NCI-H2227 (cell line): Measurements from ENCODE around the gene COX19.

Experiments
- DNase-seq: peaks from one replicate; lab custom pipeline; 2025; ENCODE audit not compliant: unreplicated experiment; lab: John Stamatoyannopoulos, UW

The COX19 gene, protein sequence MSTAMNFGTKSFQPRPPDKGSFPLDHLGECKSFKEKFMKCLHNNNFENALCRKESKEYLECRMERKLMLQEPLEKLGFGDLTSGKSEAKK

DNA sequence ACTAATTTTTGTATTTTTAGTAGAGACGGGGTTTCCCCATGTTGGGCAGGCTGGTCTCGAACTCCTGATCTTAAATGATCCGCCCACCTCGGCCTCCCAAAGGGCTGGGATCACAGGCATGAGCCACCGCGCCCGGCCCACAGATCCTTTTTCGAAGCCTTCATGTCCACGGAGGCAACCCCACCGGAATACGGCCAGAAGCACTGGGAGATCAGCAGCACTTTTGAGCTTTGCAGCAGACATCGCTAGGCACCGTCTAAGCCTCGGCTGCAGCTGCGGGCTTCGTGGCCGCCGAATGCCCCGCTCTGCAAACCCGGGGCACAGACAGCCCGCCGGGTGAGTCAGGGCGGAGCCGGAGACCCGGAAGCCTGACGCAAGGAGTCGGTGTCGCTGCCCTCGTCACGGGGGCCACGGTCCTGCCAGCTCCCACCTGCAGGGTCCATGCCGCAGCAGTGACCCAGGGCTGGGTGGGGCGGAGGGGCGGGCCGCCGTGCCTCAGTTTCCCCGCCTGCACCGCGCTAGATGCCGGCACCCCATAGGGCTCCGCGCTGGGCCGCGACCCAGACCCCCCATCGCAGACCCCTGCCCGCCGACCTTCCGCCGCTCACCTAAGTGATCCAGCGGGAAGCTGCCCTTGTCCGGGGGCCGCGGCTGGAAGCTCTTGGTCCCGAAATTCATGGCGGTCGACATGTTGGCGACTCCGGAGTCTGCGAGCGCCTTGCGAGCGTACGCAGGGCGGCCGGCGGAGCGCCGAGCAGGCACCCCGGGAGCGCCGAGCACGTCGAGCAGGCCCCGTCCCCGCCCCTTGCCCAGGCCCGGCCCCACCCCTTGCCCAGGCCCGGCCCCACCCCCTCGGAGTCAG lies at the start of gene COX19:
Gene COX19 (minus strand): TSS at position 730 of the 862 bp plus-strand sequence. CDS start 40 bp downstream, at position 690.
- peak; percentile 88 for DNase-seq

DNA sequence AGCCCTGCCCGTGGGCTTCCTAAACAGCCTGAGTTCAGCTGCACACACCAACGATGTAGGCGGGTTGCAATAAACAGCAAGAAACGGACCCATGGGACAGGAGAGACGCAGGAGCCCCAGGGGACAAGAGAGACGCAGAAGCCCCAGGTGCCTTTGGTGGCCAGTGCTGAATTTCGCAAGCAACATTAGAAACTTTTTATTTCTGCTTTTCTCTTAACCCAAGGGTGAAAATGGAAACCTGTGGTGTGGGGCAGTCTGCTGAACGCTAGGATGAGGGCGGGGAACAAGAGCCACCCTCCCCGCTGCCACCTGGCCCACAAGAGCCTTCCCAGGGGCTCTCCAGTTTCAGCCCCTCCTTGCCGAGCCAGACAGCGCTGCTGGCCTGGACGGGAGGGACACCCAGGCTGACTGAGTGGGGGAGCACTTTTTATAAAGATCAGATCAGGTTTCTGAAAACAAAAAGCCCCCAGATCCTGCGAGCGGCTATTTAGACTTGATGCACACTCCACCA lies 49.0 kb upstream of the COX19 start:
- DNase-seq: no peak

DNA sequence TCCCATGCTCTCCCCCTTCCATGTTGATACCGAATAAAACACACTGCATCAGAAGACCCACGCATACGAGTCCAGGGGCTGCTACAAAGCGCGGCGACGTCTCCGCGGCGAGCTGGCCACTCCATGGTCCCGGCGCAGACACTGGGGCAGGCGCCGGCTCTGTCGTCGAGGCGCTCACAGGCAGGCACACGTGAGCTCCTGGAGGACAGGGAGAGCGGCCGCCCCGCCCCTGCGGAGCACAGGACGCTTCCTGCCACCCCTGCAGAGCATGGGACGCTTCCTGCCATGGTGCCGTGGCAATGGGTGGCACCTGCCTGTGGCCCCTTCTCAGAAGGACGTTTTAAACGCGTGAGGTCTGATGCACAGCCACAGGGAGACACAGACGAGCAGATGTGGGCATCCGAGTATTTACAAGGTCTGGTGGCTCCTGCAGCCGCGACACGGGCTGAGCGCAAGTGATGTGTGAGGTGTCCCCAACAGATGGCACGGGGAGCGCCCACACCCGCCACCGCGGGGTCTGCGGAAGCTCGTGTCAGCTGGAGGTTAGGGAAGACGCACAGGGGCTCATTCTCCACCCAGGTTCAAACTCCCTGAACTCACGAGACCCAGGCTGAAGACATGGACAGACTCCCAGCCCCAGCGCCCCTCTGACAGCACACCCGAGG lies 47.6 kb upstream of the COX19 start:
- DNase-seq: no peak

DNA sequence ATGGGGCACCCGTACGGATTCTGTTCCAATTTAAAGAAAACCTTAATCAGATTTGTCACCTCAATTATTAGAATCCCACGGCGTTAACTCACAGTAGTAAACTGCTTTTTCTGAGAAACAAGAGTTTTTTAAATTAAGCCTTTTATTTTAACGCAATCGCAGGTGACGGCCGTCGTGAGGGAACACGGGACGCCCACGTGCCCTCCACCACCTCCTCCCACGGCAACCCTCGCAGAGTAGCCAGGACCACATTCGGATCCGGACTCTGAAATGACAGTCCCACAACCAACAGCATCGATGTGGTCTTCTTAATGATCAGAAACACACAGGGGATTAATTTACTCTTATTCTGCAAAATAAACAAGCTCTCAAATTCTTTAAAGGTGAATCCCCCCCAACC lies 47.0 kb upstream of the COX19 start:
- no peak for DNase-seq

DNA sequence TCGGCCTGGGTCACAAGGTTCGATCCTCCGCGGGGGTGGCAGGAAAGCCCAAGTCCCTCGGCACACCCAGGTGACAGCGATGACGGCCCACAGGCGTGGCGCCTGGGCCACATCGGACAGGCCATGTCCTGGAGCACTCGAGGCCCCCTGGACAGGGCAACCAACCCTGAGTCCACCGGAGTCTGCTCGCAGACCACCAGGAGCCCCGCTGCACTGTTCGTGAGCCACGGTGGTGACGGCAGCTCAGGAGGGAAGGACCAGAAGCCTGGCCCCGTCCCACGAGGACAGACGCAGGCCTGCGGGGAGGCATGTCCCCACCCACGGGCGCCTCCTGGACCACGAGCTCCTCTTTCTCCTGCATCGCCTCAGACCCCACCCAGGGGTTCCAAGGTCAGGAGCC lies 46.6 kb upstream of the COX19 start:
- DNase-seq: no peak

DNA sequence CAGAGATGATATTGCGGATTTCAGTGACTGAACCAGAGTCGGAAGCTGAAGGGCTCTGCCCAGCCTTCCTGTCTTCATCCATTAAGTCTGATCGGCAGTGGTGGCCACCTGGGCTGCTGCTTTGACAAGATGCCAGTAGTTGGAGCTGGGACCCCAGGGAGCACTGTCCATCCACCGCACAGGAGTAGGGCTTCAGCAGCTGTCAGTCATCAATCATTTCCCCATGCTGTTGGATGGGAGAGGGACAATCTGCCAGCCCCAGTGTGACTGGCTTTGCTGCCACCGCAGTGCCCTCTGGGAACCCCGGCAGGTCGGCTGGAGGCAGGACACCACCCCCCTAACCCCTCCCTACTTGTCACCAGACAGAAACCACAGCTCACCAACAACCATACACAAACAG lies 46.0 kb upstream of the COX19 start:
- DNase-seq: no peak

DNA sequence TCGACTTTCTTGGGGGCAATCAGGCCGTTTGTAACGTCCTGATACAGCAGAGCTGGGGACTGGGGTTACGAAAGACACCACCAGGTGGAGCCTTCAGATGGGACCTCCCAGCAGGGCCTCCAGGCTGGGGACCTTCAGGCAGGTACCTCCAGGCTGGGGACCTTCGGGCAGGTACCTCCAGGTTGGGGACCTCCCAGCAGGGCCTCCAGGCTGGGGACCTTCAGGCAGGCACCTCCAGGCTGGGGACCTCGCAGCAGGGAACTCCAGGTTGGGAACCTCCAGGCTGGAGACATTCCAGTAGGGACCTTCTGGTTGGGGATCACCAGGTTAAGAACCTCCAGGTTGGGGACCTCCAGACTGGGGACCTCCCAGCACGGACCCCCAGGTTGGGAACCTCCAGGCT lies 45.5 kb upstream of the COX19 start:
- no peak for DNase-seq

DNA sequence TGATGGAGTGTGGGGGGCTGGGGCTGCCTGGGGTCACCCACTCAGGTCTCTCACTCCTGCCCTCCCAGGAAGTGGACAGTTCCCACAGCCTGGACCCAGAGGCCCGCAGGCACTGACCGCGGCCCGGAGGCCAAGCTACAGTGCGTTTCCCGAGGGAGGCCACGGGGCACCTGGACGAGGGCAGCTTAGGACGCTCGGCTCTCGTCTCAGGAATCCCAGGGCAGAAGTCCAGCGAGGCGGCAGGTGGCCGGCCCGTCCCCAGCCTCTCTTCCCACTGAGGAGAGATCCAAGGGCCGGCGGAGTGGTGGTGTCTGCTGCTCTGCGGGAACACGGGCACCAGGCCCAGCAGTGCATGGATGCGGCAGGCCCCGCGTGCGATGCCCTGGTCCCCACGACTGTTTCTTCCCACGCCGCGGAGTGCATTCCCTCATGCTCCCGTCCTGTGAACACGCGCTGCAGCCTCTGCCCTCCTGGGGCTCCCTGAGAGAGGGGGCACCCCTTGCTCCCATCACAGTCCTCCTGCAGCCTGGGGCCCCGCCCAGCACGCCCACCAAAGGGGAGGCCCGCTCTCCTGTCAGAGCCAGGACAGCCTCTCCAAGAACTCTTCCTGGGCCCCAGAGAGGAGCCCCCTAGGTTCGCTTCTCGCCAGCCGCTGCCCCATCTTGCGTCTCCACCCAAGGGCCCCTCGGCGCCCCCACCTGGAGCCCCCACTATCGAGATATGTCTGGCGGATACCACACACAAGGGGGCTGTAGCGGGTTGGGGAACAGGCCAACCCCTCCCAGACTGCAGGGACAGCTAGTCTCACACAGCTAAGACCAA lies 44.7 kb upstream of the COX19 start:
- DNase-seq: no peak

DNA sequence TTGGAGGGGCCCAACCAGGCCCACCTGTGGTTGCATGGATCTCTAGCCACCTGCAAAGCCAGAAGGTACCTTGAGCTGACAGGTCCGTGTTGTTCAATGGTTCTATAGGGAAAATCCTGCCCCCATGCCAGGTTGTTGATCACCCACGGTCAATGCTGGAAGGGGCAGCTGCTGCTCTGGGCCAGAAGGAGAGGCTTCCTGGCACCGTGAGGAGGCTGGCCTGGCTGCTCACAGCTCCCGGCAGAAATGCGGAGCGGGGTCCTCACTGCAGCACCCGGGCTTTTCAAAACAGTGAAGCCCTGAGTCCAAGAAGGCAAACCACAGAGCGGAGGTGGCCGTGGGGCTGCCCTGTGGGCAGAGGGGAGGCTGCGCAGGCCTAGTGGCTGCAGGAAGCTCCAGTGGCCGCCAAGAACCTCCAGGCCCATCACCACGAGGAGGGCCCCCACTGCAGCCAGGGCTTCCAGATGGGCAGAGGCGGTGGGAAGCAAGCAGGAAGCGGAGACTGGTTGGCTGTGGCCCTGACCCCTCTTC lies 44.0 kb upstream of the COX19 start:
- DNase-seq: no peak

DNA sequence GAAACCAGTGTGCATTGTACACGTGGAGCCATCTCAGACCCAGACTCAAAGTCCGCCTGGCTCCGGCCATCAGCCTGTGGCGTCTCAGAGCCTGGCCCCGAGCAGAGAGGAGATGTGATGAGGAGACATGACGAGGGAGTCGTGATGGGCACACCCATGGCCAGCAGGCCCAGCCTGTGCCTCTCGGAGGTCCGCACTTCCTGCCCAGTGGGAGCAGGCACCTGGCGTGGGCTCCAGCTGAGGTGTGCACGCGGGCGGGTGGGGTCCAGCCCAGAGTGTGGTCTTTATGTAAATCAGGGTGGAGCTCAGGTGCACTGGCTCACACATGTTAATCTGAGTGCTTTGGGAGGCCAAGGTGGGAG lies 43.0 kb upstream of the COX19 start:
- DNase-seq: no peak

DNA sequence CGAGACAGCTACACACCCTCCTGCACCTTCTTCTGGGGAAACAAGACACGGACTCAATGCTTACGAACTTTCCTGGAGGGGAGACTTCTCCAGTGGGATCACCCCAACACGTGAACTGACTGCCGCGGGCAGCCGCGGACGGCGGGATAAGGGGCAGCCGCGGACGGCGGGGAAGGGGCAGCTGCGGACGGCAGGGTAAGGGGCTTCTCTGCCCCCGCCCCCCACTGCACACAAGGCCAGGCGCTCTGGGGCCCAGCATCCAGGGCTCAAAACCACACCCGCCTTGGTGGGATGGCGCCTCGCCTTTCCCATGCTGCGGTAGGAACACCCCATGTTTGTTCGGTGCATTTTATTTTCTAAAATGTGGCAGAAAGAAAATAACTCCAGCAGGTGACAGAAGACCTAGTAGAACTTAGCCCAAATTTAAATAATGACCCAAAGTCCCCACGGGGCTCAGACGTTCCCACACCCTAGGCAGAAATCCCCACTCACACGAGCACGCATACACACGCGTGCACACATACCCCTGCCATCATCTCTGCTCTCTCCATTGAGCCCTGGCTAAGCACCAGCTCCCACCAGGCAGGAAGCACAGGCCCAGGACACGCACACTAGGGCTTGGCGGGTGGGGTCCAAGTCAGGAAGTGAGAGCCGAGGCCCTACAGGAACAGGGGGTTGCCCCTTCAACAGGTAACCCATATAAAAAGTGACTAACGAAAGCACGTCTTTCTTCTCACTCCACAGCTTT lies 42.4 kb upstream of the COX19 start:
- DNase-seq: no peak

DNA sequence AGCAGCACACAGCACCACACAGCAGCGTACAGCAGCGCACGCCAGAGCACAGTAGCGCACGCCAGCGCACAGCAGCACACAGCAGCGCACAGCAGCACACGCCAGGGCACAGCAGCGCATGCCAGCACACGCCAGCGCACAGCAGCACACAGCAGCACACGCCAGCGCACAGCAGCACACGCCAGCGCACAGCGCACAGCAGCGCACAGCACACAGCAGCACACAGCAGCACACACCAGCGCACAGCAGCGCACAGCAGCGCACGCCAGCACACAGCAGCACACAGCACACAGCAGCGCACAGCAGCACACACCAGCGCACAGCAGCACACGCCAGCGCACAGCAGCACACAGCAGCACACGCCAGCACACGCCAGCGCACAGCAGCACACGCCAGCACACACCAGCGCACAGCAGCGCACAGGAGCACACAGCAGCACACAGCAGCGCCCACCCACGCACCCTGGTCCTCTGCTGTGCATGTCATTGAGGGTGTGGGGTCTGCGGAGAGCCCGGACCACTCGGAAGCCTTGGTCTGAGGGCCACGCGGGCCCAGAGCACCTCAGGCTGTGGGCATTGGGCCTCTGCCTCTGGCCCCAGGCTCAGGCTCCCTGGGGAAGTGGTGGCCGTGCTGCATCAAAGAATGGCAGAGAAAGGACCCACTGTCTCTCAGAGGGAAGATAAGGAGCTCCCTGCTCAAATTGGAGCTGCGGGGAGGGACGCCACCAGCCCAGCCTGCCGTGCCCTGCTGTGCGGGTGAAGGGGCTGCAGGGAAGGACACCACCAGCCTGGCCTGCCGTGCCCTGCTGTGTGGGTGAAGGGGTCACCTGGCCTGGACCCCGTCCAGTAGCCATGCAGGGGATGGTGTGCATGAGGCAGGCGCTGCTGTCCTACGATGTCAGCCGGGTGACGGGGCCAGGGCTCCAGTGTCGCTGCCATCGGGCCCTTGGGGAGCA lies 41.5 kb upstream of the COX19 start:
- DNase-seq: no peak

DNA sequence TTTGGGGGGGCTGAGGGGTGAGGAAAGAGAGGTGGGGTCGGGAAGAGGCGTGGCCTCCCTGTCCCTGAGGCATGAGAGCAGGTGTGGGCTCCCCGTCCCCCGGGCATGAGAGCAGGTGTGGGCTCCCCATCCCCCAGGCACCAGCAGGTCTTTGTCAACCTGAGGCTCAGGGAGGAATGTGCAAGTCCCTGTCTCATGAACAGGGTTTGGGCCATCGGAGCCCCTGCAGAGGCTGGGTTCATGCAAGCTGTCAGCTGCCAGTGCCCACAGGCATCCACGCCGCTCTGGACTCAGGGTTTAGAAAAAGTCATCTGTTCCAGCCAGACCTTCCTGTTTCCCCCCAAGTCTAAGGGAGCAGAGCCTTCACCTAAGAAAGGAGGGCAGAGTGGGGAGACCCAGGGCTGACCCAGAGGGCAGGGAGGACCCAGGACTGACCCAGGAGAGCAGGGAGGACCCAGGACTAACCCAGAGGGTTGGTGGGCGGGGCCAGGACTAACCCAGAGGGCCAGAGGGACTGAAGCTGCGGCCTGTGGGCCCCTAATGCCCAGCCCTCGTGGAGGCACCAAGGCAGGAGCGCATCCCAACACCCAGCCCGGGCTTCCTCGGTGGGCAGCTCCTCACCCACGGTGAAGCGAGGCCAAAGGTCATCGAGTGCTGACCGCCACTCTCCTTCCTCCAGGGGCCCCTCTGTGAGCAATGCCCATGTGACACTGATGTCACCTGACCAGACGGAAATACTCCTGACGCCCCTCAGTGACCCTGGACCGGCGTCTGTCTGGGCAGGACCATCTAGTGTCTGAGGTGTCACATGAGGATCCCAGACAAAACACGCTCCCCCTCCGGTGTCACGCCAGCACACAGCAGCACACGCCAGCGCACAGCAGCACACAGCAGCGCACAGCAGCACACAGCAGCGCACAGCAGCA lies 40.1 kb upstream of the COX19 start:
- no peak for DNase-seq

DNA sequence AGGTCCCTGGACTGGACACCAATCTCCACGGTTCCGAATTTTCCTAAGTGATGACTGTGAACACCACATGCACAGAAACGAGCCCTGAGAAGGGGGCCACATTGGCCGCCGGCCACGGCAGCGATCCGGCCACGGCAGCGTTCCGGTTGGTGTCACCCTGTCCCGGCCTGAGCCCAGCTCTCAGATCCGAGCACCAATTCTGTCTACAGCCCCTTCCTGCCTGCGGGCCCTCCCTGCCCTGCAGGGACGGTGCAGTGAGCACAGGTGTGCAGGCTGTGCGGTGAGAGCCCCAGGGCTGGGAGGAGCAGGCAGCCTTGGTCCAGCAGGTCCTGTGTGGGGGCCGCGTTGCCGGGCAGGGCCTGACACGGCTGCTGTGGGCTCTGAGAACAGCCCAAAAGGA lies 39.3 kb upstream of the COX19 start:
- no peak for DNase-seq

DNA sequence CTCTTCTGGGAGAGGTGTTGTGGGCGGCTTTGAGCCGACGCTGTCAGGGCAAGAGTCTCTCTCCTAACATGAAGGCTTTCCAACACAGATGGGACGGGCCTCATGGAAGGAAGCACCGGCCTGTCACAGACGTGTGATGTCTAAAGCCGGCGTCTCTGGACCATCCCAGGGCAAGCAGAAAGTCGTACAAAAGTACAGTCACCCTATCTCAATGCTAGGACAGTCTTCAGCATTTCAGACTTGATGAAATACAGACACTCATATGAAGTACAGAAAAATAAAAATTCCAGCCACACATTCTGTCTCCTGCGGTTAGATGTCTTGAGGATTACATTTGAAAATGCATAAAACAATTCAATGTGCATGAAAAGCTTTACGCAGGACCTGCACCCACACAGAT lies 38.2 kb upstream of the COX19 start:
- no peak for DNase-seq

DNA sequence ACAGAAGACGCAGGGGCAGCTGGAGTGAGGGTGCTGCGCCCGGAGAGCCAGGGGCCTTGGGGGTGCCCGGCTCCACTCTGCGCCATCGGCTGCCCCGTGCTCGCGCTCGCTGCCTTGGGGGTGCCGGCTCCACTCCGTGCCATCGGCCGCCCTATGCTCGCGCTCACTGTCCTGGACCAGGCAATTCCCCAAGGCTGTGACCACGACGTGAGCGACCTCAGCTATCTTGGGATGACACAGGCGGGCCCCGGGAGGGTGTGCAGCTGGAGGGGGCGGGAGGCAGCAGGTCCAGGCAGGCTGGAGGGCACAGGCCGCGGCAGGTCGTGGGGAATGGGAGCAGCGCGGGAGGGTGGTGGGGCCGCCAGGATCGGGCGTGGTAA lies 37.4 kb upstream of the COX19 start:
- no peak for DNase-seq

DNA sequence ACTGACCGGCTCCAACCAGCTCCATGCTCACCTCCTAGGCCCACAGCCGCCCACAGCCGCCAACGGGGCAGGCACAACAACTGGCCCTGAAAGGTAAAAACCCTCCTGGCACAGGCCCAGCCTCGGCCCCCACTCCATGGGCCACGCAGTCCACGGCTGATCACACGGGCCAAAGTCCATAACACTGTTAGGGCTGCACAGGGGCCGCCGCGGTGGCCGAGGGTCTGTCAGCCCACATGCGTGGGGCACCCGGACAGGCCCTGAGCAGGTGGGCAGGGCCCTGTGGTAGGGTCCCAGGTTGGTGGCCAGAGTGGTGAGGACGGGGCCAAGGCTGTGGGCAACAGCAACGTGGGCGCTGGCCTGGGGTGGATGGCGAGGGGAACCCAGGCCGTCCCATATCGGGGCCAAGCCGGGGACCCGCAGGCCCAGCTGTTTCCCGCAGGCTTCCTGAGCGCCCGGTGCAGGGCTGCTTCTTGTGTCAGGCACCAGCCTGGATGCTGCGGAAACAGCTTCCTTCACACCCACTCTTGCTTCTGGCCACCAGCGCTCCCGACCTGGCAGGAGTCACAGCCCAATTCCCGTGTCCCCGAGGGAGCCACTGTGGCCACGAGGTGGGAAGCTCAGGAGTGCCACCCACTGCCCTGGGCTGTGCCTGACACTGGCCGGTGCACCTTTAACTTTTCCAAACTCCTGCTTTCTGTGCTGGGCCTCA lies 36.8 kb upstream of the COX19 start:
- DNase-seq: no peak
